ENCODE data around the gene SPHK1.

Gene SPHK1

GRCh38 chr17:76434870-76435269 is 50.5 kb downstream of the SPHK1 start:
- no peak for DNase-seq

DNA sequence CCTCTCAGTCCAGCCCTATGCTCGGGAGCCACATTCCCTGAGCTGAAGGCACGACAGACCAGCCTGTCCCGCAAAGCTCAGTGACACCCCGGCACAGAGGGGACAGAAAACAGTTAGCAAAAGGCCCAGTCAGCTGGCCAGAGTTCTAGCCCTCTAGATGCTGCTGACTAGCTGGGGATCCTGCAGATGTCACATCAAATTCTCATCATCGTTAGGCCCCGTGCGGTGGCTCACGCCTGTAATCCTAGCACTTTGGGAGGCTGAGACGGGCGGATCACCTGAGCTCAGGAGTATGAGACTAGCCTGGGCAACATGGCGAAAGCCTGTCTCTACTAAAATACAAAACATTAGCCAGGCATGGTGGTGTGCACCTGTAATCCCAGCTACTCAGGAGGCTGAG is 51.3 kb downstream of the SPHK1 start:
- DNase-seq: no peak

Measured in fibroblast of upper back skin (primary cell).